AG04450 (cell line): Measurements from ENCODE around the gene CLNS1A. TPM values are rescaled to one million over a fixed set of nuclear protein-coding genes. Genes with fewer than 3 reads are reported as not detected.

Experiments
- CTCF ChIA-PET: fragments of 300-600, 350-600 bp; formaldehyde crosslinking; extraction: SDS; loops from one replicate; lab custom pipeline; 2022; ENCODE audit warnings: antibody characterized with exemption, inconsistent platforms; lab: Charles Lee
- POLR2A ChIA-PET: fragments of 350-600 bp; formaldehyde crosslinking; extraction: SDS; loops from one replicate; lab custom pipeline; 2021; ENCODE audit warnings: antibody characterized with exemption, inconsistent platforms; lab: Yijun Ruan, JAX
- DNase-seq: peaks from one replicate; pipeline ENCODE4 v3.0.0-alpha.2; 2011; ENCODE audit warnings: low read depth, low spot score
- H3K27ac ChIP-seq: one replicate; pipeline ENCODE4 v1.5.1; 2012; ENCODE audit warnings: low read depth, low read length, control low read depth
- H3K27me3 ChIP-seq: one replicate; pipeline ENCODE4 v1.6.0; 2012; ENCODE audit warnings: low read length; ENCODE audit not compliant: control insufficient read depth, insufficient read depth
- H3K4me3 ChIP-seq: 2 replicates; pipeline ENCODE4 v1.5.1; 2011; ENCODE audit warnings: mild to moderate bottlenecking, low read depth, low read length, control low read depth
- H3K9me3 ChIP-seq: 2 replicates; pipeline ENCODE4 v1.5.1; 2012; ENCODE audit warnings: low read length; ENCODE audit not compliant: control insufficient read depth, insufficient read depth
- CTCF ChIP-seq: IDR thresholded peaks from 2 replicates; pipeline ENCODE4 v1.5.1; 2011; ENCODE audit warnings: low read depth, low read length, control low read depth, inconsistent platforms
- polyA minus RNA-seq: library from RNA; depleted of rRNA, polyadenylated mRNA; stranded (reverse); fragments of >200 nt; gene quantifications from 2 replicates; pipeline ENCODE4 v1.2.3, GENCODE V29; 2011; rRNA and poly(A)+ RNA removed
- polyA plus RNA-seq: library from polyadenylated mRNA; depleted of rRNA; stranded (reverse); fragments of >200 nt; gene quantifications from 2 replicates; pipeline ENCODE4 v1.2.3, GENCODE V29; 2011; rRNA removed

Gene CLNS1A
- polyA plus RNA-seq (158 and 186 TPM in 2 replicates), polyA minus RNA-seq (82.5 and 119 TPM in 2 replicates)

- ChIA-PET CTCF (no interaction called here), POLR2A (no interaction called here)
- peak within 1 kb of the TSS; percentile 40 for H3K27ac ChIP-seq
- no peak for TF ChIP-seq CTCF
- peaks cover 8% of the 10 kb centered on the region for H3K9me3 ChIP-seq
- H3K4me3 ChIP-seq, result peak within 1 kb of the TSS; percentile 72
- H3K27me3 ChIP-seq, result no peaks in the 10 kb centered on the region
- DNase-seq, result peak; percentile 66
These were observed at the start of gene CLNS1A for GRCh38 chr11:77637345-77638165. Gene CLNS1A (minus strand): TSS chr11:77637794. CDS start chr11:77637714, 80 bp downstream.

- no peak for DNase-seq
- Histone ChIP-seq H3K9me3 (no peaks in the 10 kb centered on the region), H3K4me3 (no peak overlapping the region), H3K27ac (no peak overlapping the region), H3K27me3 (no peaks in the 10 kb centered on the region)
- POLR2A ChIA-PET, result no interaction called here
- no peak for TF ChIP-seq CTCF
- CTCF ChIA-PET, result no interaction called here
These were observed 49.5 kb upstream of the CLNS1A start for GRCh38 chr11:77687088-77687487.

- Histone ChIP-seq H3K27me3 (no peaks in the 10 kb centered on the region), H3K4me3 (no peak overlapping the region), H3K9me3 (no peaks in the 10 kb centered on the region), H3K27ac (no peak overlapping the region)
- DNase-seq, result no peak
- ChIA-PET POLR2A (no interaction called here), CTCF (interaction anchor here (0.6 kb wide), 1 partner anchor 482 kb away, joined by 8 read pairs; no protein-coding TSS in a partner anchor)
- no peak for TF ChIP-seq CTCF
These were observed 39.5 kb upstream of the CLNS1A start for GRCh38 chr11:77677138-77677537.

GRCh38 chr11:77672264-77672663 is 34.7 kb upstream of the CLNS1A start:
- CTCF ChIA-PET, result interaction anchor here (0.7 kb wide), 1 partner anchor 23 kb away, joined by 3 read pairs; no protein-coding TSS in a partner anchor
- POLR2A ChIA-PET, result interaction anchor here (1.0 kb wide), 1 partner anchor 322 kb away, joined by 4 read pairs; the partner anchor contains the start of gene INTS4
- no peak overlapping the region for H3K27ac ChIP-seq
- no peak overlapping the region for H3K4me3 ChIP-seq
- no peak for TF ChIP-seq CTCF
- H3K27me3 ChIP-seq, result no peaks in the 10 kb centered on the region
- H3K9me3 ChIP-seq, result no peaks in the 10 kb centered on the region
- peak; percentile 90 for DNase-seq
